Inflammatory macrophage (primary cell): ENCODE results near the gene METRN.

Experiments
- DNase-seq, 2 donors: peaks; one replicate each; pipeline ENCODE4 v3.0.0-alpha.2; 2020 to 2022
- total RNA-seq, 18 experiments: gene quantifications; one replicate each; lab custom pipeline; 2026; ENCODE audit warnings: mixed read lengths in 6 of 18, inconsistent platforms in 2 of 18; lab: John Stamatoyannopoulos, UW

Gene METRN
- 0.75 to 8.9 (median 3.4) reads per million in 18 experiments for total RNA-seq

- peak; percentile 76 to 88 for DNase-seq
Measured at GRCh38 chr16:714558-715476, at the start of gene METRN. METRN (plus strand) TSS chr16:715118; CDS start chr16:715290, 172 bp downstream.

- no peak for DNase-seq
Measured at GRCh38 chr16:666572-666971, 48.3 kb upstream of the METRN start.

- DNase-seq: no peak
Measured at GRCh38 chr16:667113-667779, 47.7 kb upstream of the METRN start.

DNA sequence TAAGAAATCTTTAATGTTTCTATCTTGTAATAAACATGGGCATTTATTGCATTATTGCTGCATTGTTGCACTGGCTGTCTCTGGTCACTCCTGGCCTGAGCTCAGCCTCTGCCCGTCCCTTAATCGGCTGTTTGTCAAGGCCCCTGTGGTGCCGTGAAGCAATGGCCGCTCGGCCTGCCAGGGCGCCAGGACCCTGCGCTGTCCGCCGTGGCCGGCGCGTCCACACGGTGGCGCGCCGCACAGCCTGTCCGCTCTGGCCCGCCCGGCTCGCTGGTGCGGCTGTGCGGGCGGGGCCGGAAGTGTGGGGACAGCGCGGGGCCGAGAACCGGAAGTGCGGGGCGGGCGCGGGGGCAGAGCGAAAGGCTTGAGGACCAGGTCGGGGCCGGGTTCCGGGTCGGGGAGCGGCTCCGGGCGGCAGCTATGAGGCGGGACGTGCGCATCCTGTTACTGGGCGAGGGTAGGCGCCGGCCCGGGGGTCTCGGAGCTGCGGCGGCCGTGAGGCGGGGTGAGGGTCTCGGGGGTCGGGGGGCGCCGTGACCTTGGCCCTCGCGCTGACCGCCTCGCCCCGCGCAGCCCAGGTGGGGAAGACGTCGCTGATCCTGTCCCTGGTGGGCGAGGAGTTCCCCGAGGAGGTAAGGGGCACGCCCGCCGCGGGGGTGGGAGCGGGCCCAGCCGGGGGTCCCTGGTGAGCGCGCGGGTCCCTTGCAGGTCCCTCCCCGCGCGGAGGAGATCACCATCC is 47.0 kb upstream of the METRN start, which contains the start of gene RHOT2:
TSS of gene RHOT2 (plus strand) at position 353 of the 739 bp plus-strand sequence. CDS start at position 421, 68 bp downstream.
- DNase-seq: peak; percentile 94 to 96

DNA sequence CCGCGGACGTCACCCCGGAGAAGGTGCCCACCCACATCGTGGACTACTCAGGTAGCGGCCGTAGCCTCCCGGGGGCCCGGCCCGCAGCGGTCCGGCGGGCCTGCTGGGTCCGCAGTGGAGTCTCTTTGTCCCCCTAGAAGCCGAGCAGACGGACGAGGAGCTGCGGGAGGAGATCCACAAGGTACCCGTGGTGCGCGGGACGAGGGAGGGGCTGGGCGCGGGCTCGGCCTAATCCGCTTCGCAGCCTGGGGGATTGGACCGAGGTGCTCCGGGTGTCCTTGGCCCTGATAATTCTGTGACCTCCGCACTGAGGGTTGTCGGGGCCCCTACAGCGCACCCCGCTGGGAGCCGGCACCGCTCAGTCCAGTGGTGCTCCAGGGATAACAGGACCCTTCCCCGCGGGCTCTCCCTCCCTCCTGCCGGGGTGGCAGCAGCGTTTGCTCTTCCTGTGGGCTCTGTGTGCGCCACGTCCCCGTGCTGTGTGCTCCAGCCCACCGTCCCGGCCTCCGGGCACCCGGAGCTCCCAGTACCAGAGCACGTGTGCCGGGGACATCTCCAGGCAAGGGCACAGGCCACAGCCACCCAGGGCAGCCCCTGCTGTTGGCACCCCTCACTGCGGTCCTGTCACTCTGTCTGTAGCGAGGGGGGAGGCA is 46.3 kb upstream of the METRN start:
- no peak for DNase-seq

DNA sequence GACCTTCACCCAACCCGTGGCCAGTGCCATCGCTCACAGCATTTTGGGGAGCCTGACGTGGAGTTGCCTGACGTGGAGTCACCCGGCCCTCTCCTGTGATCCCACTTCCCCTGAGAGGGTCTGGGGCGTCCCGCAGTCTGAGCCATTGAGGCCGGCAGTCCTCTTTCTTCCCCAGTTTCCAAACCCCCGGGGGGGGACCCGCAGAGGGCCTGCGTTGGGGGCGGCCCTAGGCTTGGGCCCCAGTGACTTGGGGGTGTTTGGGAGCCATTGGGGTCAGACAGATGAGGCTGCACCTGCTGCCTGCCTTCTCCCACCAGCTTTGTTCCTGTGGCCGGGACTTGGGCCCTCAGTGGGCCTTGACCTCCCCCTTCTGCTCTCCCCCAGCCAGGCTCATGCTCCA is 45.3 kb upstream of the METRN start:
- DNase-seq: no peak

DNA sequence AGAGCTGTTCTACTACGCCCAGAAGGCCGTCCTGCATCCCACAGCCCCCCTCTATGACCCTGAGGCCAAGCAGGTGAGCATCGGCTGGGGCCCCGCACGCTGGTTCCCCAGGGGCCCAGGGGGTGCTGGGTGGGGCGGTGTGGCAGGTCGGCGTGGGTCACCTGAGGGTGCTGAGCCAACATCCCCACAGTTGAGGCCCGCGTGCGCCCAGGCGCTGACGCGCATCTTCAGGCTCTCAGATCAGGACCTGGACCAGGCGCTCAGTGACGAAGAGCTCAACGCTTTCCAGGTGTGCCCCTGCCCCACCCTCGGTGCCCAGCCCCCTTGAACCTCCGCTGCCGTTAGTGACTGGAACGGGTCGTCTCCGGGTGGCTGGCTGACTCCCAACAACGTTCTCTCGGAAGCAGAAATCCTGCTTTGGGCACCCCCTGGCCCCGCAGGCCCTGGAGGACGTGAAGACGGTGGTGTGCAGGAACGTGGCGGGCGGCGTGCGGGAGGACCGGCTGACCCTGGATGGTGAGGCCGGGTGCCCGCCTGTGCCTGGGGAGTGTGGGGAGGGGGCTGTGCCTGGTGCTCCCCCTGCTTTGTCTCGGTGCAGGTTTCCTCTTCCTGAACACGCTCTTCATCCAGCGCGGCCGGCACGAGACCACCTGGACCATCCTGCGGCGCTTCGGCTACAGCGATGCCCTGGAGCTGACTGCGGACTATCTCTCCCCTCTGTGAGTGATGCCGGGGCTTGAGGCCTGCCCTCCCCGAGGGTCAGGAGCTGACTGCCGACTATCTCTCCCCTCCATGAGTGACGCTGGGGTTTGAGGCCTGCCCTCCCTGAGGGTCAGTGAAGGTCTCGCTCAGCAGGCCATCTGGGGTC is 44.2 kb upstream of the METRN start:
- no peak for DNase-seq

DNA sequence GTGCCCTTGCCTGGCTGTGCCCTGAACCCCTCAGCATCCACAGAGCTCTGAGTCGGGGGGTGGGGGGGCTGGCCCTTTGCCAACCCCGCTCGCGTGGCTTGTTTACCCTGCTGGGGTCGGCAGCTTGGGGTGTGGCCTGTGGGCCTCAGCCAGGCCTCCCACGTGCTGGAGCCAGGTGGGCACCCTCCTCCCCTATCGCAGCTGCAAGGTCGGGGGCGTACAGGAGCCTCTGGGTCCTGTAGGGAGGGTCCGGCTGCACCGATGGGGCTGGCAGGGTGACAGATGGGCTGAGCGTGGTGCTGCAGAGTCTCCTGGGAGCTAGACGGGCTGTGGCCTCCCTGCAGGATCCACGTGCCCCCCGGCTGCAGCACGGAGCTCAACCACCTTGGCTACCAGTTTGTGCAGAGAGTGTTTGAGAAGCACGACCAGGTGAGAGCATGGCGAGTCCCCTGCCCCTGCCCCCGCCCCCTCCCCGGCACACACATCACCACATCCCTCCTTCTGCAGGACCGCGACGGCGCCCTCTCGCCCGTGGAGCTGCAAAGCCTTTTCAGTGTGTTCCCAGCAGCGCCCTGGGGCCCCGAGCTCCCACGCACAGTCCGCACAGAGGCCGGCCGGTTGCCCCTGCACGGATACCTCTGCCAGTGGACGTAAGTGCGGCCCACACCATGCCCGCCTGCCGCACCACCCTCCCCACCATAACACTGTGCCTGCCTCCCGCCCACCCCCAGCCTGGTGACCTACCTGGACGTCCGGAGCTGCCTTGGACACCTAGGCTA is 43.4 kb upstream of the METRN start:
- DNase-seq: no peak

DNA sequence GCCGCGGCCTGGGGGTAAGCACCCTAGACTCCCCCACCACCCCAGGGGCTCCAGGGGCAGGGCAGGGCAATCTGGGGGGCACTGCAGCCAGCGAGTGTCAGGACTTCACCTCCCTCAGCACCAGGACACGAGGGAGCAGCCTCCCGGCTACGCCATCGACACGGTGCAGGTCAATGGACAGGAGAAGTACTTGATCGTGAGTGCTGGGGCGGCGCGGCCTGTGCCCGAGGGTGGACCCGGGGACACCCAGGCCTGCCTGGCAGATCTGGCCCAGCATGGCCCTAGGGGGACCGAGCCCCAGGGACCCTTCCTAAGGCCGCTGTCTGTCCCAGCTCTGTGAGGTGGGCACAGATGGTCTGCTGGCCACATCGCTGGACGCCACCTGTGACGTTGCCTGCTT is 42.5 kb upstream of the METRN start:
- no peak for DNase-seq

DNA sequence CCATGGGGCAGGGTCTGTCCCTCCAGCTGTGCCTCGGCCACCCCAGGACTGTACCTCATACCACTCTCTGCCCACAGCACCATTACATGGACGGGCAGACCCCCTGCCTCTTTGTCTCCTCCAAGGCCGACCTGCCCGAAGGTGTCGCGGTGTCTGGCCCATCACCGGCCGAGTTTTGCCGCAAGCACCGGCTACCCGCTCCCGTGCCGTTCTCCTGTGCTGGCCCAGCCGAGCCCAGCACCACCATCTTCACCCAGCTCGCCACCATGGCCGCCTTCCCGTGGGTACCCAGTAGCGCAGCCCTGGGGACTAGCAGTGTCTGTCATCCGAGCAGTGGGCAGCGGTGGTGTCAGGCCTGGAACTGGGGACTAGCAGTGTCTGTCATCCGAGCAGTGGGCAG is 42.1 kb upstream of the METRN start:
- no peak for DNase-seq

DNA sequence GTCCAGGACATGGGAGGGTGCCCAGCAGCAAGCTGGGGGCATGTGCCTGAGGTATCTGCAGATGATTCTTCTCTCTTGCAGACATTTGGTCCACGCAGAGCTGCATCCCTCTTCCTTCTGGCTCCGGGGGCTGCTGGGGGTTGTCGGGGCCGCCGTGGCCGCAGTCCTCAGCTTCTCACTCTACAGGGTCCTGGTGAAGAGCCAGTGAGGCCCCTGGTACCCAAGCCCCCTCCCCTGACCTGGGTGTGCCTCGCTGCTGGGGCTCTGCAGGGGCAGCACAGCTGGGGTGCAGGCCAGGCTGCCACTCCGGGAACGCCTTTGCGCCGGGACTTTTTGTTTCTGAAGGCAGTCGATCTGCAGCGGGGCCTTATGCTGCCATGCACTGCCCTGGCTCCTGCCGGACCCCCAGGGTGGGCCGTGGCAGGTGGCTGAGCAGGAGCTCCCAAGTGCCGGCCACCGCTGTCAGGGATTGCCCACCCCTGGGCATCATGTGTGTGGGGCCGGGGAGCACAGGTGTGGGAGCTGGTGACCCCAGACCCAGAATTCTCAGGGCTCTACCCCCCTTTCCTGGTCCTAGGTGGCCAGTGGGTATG is 41.4 kb upstream of the METRN start:
- DNase-seq: no peak

DNA sequence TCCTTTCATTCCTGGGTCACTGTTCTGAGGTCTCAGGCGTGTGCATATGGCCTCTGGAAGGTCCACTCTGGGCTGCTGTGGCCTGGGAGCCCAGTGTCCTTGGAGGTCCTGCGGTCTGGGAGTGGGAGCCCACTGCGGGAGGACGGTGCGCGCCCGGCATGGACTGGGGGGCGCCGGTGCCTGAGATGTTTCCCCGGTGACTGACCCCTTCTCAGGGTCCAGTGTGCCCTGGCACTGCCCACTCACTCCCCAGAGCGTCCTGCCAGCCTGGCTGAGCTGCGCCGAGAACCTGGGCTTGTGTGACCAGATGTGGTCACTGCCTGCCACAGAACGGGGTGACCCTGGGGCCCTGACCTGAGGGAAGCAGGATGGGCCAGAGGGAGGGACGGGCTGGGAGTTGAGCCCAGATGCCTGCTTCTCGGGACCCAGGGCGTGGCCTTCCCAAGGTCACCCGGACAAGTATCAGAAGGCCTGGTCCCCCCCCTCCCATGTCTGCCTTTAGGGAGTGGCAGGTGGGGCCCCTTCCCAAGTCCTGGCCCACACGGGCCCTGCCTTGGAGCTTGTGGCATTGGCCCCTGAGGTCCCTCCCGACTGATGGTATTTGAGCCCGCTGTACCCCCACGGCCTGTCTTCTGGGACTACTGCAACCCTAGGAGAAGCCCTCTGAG is 40.6 kb upstream of the METRN start:
- no peak for DNase-seq

DNA sequence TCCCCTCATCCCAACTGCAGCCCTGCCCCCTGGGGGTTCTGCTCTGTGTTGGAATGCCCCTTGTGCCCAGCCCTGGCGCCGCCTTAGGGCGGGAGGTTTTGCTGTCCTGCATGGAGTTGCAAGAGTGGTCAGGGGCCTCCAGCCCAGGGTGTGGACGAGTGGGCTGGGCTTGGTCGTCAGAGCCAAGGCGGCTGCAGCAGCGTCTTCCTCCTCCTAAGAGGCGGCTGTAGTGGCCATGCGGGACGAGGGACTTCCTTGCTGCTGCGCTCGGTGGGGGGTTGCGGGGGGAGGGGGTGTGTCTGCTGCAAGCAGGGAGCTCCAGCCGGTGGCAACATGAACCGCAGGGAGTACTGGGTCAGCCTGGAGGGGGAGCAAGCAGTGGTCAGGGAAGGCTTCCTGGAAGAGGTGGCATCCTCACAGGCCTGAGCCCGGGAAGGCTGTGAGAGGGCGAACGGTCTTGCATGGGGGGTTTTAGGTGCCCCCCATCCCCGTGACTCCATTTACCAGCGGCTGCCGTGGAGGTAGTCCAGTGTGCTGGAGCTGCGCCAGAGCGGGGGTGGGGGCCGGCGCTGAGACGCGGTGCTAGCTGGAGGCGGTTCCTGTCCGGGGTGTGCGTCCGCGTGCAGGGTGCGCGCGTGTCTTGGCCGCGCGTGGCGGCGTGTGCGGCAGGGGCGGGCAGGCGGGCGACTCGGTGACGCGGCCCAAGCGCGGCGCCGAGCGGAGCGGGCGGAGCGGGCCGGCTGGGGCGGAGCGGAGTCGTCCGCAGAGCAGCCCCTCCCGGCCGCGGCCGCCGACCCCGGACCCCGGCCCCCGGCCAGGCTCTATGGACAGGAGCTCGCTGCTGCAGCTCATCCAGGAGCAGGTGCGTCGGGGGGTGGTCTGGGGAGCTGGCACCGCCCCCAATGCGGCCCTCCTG is 39.7 kb upstream of the METRN start, which contains the start of gene RHBDL1:
TSS of gene RHBDL1 (plus strand) at position 704 of the 916 bp plus-strand sequence. CDS start at position 824, 120 bp downstream.
- DNase-seq: peak; percentile 15 to 58

- no peak for DNase-seq
Measured at GRCh38 chr16:675884-676564, 38.9 kb upstream of the METRN start.

GRCh38 chr16:676565-676902 is 38.4 kb upstream of the METRN start:
- no peak for DNase-seq

DNA sequence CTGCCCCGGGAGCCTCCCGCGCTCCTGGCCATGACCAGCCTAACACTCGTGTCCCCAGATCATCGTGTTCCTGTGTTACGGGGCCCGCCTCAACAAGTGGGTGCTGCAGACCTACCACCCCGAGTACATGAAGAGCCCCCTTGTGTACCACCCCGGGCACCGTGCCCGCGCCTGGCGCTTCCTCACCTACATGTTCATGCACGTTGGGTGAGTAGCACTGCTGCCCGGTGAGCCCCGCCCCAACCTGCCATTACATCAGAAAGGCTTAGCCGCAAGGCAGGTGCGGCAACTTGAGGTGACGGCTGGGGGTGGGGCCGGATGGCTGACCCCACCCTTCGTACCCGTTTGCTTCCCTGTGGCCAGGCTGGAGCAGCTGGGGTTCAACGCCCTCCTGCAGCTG is 38.0 kb upstream of the METRN start:
- DNase-seq: no peak

DNA sequence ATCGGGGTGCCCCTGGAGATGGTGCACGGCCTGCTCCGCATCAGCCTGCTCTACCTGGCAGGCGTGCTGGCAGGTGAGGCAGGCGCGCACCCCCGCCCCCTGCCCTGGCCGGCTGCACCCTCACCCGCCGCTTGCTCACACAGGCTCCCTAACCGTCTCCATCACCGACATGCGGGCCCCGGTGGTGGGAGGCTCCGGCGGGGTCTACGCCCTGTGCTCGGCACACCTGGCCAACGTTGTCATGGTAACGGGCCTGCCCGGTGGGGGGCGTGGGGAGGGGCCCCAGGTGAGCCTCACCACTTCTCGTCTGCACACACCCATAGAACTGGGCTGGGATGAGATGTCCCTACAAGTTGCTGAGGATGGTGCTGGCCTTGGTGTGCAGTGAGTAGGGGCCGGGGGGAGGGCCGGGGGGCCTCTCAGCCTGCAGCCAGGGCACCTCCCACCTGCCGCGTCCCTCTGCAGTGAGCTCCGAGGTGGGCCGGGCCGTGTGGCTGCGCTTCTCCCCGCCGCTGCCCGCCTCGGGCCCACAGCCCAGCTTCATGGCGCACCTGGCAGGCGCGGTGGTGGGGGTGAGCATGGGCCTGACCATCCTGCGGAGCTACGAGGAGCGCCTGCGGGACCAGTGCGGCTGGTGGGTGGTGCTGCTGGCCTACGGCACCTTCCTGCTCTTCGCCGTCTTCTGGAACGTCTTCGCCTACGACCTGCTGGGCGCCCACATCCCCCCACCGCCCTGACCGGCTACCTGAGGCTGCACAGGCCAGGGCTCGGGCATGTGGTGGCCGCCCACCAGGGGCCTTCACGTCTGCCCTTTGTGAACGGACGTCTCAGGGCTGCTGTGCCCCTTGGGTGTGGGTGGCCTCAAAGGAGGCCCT is 37.4 kb upstream of the METRN start:
- DNase-seq: no peak
